Hematopoietic multipotent progenitor cell treated with erythropoietin and hydrocortisone succinate and interleukin-3 and kit ligand, for 6 days (in vitro differentiated cells): ENCODE data around the gene PACRG.

ENCODE experiments used
- DNase-seq: peaks from one replicate; pipeline ENCODE4 v3.0.0-alpha.2; 2015

Gene PACRG

DNA sequence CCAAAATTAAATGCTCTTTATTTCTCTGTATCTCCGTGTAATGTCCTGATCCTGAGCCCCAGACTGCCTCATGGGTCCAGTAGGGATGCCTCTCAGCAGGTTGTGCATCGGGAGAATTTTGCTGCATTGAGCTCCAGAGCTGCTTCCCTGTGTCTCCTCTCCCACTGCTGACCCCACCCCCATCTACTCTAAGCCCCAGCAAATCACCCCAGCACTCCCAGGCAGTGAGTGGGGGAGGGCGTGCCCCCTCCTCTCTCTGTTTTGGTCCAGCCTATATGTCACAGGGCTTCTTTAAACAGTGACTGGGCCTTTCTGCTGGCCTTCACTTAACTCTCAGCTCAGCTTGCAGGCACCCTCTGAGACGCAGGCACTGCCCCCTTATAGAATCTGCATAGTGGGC, 458.0 kb downstream of the PACRG start:
- no peak for DNase-seq

GRCh38 chr6:163186527-163186926, 458.8 kb downstream of the PACRG start:
- DNase-seq, result no peak

- DNase-seq, result no peak
Observed at GRCh38 chr6:163187201-163187600, 459.4 kb downstream of the PACRG start.

- DNase-seq, result no peak
Observed at GRCh38 chr6:163187606-163188005, 459.8 kb downstream of the PACRG start.

GRCh38 chr6:163188746-163189145, 461.0 kb downstream of the PACRG start:
- no peak for DNase-seq

GRCh38 chr6:163189609-163190008, 461.8 kb downstream of the PACRG start:
- DNase-seq, result no peak

DNA sequence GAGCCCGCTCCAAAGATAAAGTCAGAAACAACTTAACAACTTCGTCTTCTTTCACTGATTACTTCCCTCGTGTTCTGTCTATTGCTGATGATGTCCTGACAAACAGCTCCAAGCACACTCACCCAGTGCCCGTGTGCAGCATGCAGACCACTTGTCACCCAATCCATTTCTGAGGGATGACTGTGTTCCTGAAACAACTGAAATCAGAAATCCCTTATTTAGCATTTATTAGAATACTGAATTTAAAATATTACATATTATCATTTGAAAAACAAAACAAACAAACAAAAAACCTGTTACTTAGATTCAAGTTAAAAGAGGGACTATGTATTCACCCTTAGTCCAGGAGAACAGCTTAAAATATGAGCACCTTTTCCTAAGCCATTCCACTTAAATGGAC, 463.0 kb downstream of the PACRG start:
- no peak for DNase-seq

- no peak for DNase-seq
Observed at GRCh38 chr6:163191704-163192537, 464.1 kb downstream of the PACRG start.

GRCh38 chr6:163192591-163192990, 464.8 kb downstream of the PACRG start:
- no peak for DNase-seq

DNA sequence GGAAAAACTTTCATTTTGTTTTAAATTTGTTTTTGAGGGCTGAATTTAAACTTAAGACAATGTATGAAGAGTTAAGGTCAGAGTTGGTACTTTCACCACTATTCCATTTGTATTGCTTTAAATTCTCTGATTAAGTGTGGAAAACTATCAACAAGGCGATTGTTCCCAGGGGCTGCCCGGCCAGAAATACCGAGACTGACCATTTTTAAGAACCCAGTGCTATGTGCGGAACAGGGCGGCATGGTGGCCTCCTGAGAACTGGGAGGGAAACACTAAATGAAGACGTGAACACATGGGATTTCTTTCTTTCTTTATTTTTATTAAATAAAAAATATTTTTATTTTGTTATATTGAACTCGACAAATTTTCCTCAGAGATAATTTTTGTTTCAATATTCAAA, 465.6 kb downstream of the PACRG start:
- no peak for DNase-seq

GRCh38 chr6:163195721-163196691, 468.2 kb downstream of the PACRG start:
- DNase-seq, result no peak

- DNase-seq, result no peak
Observed at GRCh38 chr6:163197839-163198238, 470.1 kb downstream of the PACRG start.

DNA sequence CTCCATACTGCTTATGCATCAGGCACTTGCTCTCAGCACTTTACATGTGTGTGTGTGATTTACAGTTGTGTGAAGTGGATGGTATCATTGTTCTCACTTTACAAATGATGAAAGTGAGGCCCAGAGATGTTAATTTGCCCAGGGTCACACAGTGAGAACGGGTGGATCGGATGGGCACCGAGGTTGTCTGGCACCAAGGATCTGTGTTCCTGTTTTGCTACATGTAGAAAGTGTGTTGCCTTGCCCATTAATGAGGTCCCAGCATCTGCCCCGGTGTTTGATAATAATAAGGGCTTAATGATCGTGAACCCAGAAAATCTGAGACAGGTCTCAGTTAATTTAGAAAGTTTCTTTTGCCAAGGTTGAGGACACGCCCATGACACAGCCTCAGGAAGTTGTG, 470.6 kb downstream of the PACRG start:
- DNase-seq, result no peak

GRCh38 chr6:163199371-163199770, 471.6 kb downstream of the PACRG start:
- DNase-seq, result no peak

- DNase-seq, result no peak
Observed at GRCh38 chr6:163200289-163200688, 472.5 kb downstream of the PACRG start.

GRCh38 chr6:163200694-163201093, 472.9 kb downstream of the PACRG start:
- no peak for DNase-seq

DNA sequence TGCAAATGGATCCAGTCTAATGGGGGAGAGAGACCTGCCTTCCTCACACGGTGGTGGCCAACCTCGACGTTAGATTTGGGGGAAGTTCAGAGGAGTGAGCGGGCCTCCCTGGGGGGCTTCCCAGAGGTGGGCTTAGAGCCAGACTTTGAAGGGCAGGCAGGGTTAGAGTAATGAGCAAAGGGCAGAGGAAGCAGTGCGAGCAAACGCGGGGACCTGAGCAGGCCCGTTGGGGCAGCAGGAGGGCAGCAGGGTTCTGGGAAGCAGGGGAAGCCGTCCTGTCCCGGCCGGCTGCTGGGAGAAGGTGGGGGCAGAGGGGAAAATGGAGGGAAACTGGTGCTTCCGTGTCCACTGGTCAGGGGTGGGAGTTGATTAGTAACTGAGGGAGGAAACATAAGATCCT, 474.1 kb downstream of the PACRG start:
- no peak for DNase-seq

DNA sequence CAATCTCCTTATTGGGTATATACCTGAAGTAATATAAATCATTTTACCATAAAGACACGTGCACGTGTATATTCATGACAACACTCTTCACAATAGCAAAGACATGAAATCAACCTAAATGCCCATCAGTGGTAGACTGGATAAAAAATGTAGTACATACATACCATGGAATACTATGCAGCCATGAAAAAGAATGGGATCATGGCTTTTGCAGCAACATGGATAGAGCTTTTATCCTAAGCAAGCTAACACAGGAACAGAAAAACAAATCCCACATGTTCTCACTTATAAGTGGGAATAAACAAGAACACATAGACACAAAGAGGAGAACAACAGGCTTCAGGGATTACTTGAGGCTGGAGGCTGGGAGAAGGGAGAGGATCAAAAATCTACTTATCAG, 478.4 kb downstream of the PACRG start:
- no peak for DNase-seq

DNA sequence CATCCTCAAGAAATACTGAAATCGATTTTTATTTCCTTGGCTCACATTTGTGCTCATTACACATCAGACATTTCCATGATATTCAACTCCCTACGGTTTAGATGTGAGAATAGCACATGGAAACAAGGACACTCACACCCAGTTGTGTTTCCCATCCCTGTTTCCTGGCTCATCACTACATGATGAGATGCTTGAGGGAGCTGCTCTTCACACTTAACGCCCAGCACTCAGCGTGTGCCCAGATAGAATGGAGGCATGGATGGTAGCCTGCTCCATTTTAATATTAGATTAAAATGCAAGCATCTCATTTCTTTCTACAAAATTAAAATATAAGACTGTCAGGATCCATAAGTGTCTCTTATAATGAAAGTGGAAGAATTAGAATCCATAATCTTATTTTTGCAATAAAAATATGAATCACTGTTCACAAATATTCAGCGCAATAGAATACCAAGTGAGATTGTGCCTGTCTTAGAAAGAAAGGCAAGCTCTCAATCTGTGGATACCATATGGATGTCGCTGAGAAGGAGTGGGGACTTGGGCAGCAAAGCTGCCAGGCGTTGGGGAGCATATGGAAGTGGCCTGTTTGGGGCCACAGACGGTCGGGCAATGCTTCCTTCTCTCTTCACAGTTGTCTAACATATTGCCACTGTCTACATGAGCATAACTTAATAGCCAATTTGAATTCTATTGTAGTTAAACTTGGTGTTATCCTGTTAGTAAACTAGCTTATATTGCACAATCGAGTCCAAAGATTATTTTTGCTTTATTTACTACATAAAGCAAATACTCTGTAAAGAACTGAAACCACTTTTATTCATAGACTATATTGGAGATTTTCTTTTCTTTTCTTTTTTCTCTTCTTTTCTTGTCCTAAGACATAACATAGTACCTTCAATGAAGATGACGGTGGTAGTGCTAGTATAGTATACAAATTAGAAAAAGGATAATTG, 479.9 kb downstream of the PACRG start:
- no peak for DNase-seq

GRCh38 chr6:163209005-163209404, 481.2 kb downstream of the PACRG start:
- DNase-seq, result no peak

DNA sequence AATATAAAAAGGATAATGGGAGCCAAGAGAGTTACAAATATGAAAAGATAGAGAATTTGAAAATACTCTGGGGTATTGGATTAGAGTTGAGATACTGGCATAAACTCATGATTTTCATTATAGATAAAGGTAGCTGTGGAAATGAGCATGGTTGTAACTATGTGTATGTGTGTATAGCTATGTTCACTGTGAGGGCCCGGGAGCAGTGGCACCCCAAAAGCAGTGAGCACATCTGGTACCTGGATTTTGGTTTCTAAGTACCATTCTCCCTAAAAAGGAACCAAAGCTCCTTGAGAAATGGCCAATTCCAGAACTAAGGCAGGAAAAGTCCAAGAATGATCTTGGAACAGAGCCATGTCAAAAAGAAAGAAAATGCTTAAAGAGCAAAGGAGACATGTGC, 484.3 kb downstream of the PACRG start:
- no peak for DNase-seq

- no peak for DNase-seq
Observed at GRCh38 chr6:163214259-163214658, 486.5 kb downstream of the PACRG start.
